Neural cell (in vitro differentiated cells): ENCODE measurements around the gene CPVL. TPM values are rescaled to one million over a fixed set of nuclear protein-coding genes. Genes with fewer than 3 reads are reported as not detected.
"Not testable (repeated sequence)": the region's sequence is repeated elsewhere in the genome, so short reads cannot be mapped to it uniquely, and the experiment has no call there.

ENCODE experiments used
- H2AFZ ChIP-seq: fragments of 200-600, 300-800 bp; sonication (generic), shearing (Covaris generic); 2 replicates; pipeline ENCODE4 v1.6.0; 2014; ENCODE audit warnings: low read depth, mild to moderate bottlenecking, antibody characterized with exemption, low read length, moderate library complexity
- H3F3A ChIP-seq: fragments of 200-600 bp; shearing (Covaris generic); 2 replicates; pipeline ENCODE4 v1.6.1; 2016; ENCODE audit warnings: mild to moderate bottlenecking, moderate library complexity, mixed read lengths, antibody characterized with exemption, low read length; ENCODE audit not compliant: insufficient read depth, poor library complexity, severe bottlenecking
- H3K27ac ChIP-seq: fragments of 200-600, 300-800 bp; sonication (generic), shearing (Covaris generic); 2 replicates; pipeline ENCODE4 v1.5.1; 2014; ENCODE audit warnings: mild to moderate bottlenecking, low read length, moderate library complexity
- H3K27me3 ChIP-seq: fragments of 300-800, 200-600 bp; sonication (generic), shearing (Covaris generic); 2 replicates; pipeline ENCODE4 v1.6.0; 2014; ENCODE audit warnings: mild to moderate bottlenecking, low read depth, low read length, moderate library complexity; ENCODE audit not compliant: insufficient read depth
- H3K36me3 ChIP-seq: fragments of 300-800, 200-600 bp; sonication (generic), shearing (Covaris generic); 2 replicates; pipeline ENCODE4 v1.5.1; 2014; ENCODE audit warnings: mild to moderate bottlenecking, antibody characterized with exemption, low read length, moderate library complexity; ENCODE audit not compliant: insufficient read depth
- H3K4me2 ChIP-seq: fragments of 300-800, 200-600 bp; sonication (generic), shearing (Covaris generic); 2 replicates; pipeline ENCODE4 v1.6.0; 2014; ENCODE audit warnings: mild to moderate bottlenecking, low read length
- H3K4me3 ChIP-seq: fragments of 300-800, 200-600 bp; sonication (generic), shearing (Covaris generic); 2 replicates; pipeline ENCODE4 v1.5.1; 2014; ENCODE audit warnings: mild to moderate bottlenecking, low read length, moderate library complexity
- H3K79me2 ChIP-seq: fragments of 200-600 bp; shearing (Covaris generic); replicated peaks from 2 replicates; pipeline ENCODE4 v1.6.0; 2014; ENCODE audit warnings: mild to moderate bottlenecking, low read length, moderate library complexity; ENCODE audit not compliant: insufficient read depth
- H3K9ac ChIP-seq: fragments of 300-800, 200-600 bp; sonication (generic), shearing (Covaris generic); 2 replicates; pipeline ENCODE4 v1.6.1; 2016; ENCODE audit warnings: mild to moderate bottlenecking, low read length, mixed read lengths
- H3K9me2 ChIP-seq: fragments of 200-600 bp; shearing (Covaris generic); 2 replicates; pipeline ENCODE4 v1.6.1; 2016; ENCODE audit warnings: mild to moderate bottlenecking, low read length, mixed read lengths; ENCODE audit not compliant: insufficient read depth
- H3K9me3 ChIP-seq: fragments of 200-600, 300-800 bp; sonication (generic), shearing (Covaris generic); 2 replicates; pipeline ENCODE4 v1.6.1; 2016; ENCODE audit warnings: mild to moderate bottlenecking, mixed run types, low read length, moderate library complexity, mixed read lengths
- H4K20me1 ChIP-seq: fragments of 200-600 bp; shearing (Covaris generic); 2 replicates; pipeline ENCODE4 v1.6.1; 2016; ENCODE audit warnings: mild to moderate bottlenecking, mixed run types; ENCODE audit not compliant: insufficient read depth
- EP300 ChIP-seq: fragments of 450-650 bp; conservative IDR thresholded peaks from 2 replicates; pipeline ENCODE4 v1.6.1; 2014; ENCODE audit warnings: antibody characterized with exemption, mild to moderate bottlenecking, moderate library complexity; ENCODE audit not compliant: poor library complexity, severe bottlenecking
- EZH2 ChIP-seq: fragments of 200-600, 300-800 bp; shearing (Covaris generic), sonication (generic); IDR thresholded peaks from 2 replicates; pipeline ENCODE4 v1.6.1; 2014; ENCODE audit warnings: antibody characterized with exemption, low read length, borderline replicate concordance, mild to moderate bottlenecking; ENCODE audit not compliant: insufficient read depth, poor library complexity, severe bottlenecking
- MXI1 ChIP-seq: fragments of 450-650 bp; conservative IDR thresholded peaks from 2 replicates; pipeline ENCODE4 v1.6.1; 2014; ENCODE audit warnings: antibody characterized with exemption, mild to moderate bottlenecking; ENCODE audit not compliant: poor library complexity, severe bottlenecking
- POLR2AphosphoS5 ChIP-seq: IDR thresholded peaks from 2 replicates; pipeline ENCODE4 v1.6.1; 2012
- RAD21 ChIP-seq: fragments of 450-650 bp; conservative IDR thresholded peaks from 2 replicates; pipeline ENCODE4 v1.6.1; 2014; ENCODE audit warnings: antibody characterized with exemption, mild to moderate bottlenecking, moderate library complexity
- REST ChIP-seq: IDR thresholded peaks from 2 replicates; pipeline ENCODE4 v1.6.1; 2012; ENCODE audit warnings: borderline replicate concordance
- SMC3 ChIP-seq: fragments of 450-650 bp; conservative IDR thresholded peaks from 2 replicates; pipeline ENCODE4 v1.6.1; 2014; ENCODE audit warnings: antibody characterized with exemption, mild to moderate bottlenecking, moderate library complexity; ENCODE audit not compliant: poor library complexity
- TAF1 ChIP-seq: IDR thresholded peaks from 2 replicates; pipeline ENCODE4 v1.6.1; 2012; ENCODE audit warnings: low read depth
- polyA plus RNA-seq: library from polyadenylated mRNA; depleted of rRNA; stranded (reverse); fragments of >200 nt; gene quantifications from 2 replicates; pipeline ENCODE4 v1.2.3, GENCODE V29; 2014
- TF ChIP-seq, protein P1 (sequence below): fragments of 450-650 bp; IDR thresholded peaks from 2 replicates; pipeline ENCODE4 v1.5.1; 2014; ENCODE audit warnings: antibody characterized with exemption, mild to moderate bottlenecking, moderate library complexity; ENCODE audit not compliant: poor library complexity, severe bottlenecking

Gene CPVL
- polyA plus RNA-seq, 1 donor from 2014 or later: 13.0 TPM

DNA sequence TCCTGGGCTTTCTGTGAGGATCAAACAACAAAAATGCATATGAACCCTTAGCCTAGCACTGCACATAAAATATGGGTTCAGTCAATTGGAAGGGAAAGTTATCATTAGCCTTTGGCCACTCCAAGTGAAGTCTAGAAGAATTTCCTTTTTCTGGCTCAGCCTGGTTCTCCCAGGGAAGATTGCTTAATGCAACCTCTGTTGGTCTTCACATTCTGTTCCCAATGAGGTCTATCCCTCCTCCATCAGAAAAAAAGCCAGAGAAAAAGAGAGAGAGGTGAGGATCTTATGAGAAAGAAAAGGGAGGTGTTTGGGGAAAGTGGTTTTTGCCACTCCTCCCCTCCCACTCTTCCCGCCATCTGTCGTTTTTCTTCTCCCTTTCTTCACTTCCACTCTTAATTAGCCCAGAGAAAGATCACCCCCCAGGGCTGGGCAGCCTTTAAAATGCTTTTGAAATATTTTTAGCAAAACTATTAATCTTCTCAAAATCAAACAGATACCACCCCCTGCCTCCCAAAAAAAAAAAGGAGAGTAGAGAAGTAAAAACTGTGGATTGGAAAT is 31.1 kb downstream of the CPVL start:
- Histone ChIP-seq H3K9ac (no peak overlapping the region), H3K79me2 (no peaks in the 10 kb centered on the region), H3K27ac (no peak overlapping the region), H3K27me3 (no peaks in the 10 kb centered on the region), H3K4me3 (no peak overlapping the region), H3K36me3 (no peaks in the 10 kb centered on the region), H3F3A (no peaks in the 10 kb centered on the region), H3K9me2 (no peaks in the 10 kb centered on the region), H2AFZ (no peak overlapping the region), H3K9me3 (no peaks in the 10 kb centered on the region), H3K4me2 (no peak overlapping the region), H4K20me1 (no peaks in the 10 kb centered on the region)
- TF ChIP-seq RAD21: no peak
- no peak for TF ChIP-seq POLR2AphosphoS5
- no peak for TF ChIP-seq EP300
- no peak for TF ChIP-seq SMC3
- no peak for TF ChIP-seq MXI1
- TF ChIP-seq, protein P1, sequence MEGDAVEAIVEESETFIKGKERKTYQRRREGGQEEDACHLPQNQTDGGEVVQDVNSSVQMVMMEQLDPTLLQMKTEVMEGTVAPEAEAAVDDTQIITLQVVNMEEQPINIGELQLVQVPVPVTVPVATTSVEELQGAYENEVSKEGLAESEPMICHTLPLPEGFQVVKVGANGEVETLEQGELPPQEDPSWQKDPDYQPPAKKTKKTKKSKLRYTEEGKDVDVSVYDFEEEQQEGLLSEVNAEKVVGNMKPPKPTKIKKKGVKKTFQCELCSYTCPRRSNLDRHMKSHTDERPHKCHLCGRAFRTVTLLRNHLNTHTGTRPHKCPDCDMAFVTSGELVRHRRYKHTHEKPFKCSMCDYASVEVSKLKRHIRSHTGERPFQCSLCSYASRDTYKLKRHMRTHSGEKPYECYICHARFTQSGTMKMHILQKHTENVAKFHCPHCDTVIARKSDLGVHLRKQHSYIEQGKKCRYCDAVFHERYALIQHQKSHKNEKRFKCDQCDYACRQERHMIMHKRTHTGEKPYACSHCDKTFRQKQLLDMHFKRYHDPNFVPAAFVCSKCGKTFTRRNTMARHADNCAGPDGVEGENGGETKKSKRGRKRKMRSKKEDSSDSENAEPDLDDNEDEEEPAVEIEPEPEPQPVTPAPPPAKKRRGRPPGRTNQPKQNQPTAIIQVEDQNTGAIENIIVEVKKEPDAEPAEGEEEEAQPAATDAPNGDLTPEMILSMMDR: no peak
- TF ChIP-seq TAF1: no peak
- no peak for TF ChIP-seq REST
- no peak for TF ChIP-seq EZH2

GRCh38 chr7:29114266-29114665 is 32.1 kb downstream of the CPVL start:
- H3K27ac ChIP-seq, H2AFZ ChIP-seq, H3K9me3 ChIP-seq, H3K79me2 ChIP-seq, H4K20me1 ChIP-seq, H3K9ac ChIP-seq, H3K4me2 ChIP-seq, H3K4me3 ChIP-seq, H3K36me3 ChIP-seq, H3F3A ChIP-seq, H3K9me2 ChIP-seq, H3K27me3 ChIP-seq: not testable (repeated sequence)
